Stimulated activated naive CD8-positive, alpha-beta T cell treated with anti-CD3 and anti-CD28 coated beads, Interleukin-15, Interleukin-2, amounts not matched to agents 100 ng/mL and 50 ng/mL, for 24 hours (primary cell): ENCODE measurements around the gene SLC51A.
A peak's percentile ranks its signal among the peaks of the same experiment; 100 is the strongest.
"Not testable (repeated sequence)": the region's sequence is repeated elsewhere in the genome, so short reads cannot be mapped to it uniquely, and the experiment has no call there.

ENCODE experiments used
- H3K27ac Mint-ChIP-seq: one replicate; pipeline ENCODE4 v1.8.0; 2021; ENCODE audit warnings: mild to moderate bottlenecking, mixed read lengths
- H3K27me3 Mint-ChIP-seq: one replicate; pipeline ENCODE4 v1.8.0; 2021; ENCODE audit warnings: mixed read lengths
- H3K36me3 Mint-ChIP-seq: one replicate; pipeline ENCODE4 v1.8.0; 2021; ENCODE audit warnings: low read depth, mixed read lengths
- H3K4me1 Mint-ChIP-seq: one replicate; pipeline ENCODE4 v1.8.0; 2021; ENCODE audit warnings: low read depth, mixed read lengths
- H3K4me3 Mint-ChIP-seq: one replicate; pipeline ENCODE4 v1.8.0; 2021; ENCODE audit warnings: mild to moderate bottlenecking, mixed read lengths
- H3K9me3 Mint-ChIP-seq: one replicate; pipeline ENCODE4 v1.8.0; 2021; ENCODE audit warnings: mixed read lengths

SLC51A gene

GRCh38 chr3:196236223-196236622, 19.9 kb downstream of the SLC51A start:
- H3K36me3 Mint-ChIP-seq: peaks cover 29% of the 10 kb centered on the region
- no peaks in the 10 kb centered on the region for H3K27me3 Mint-ChIP-seq
- no peaks in the 10 kb centered on the region for H3K9me3 Mint-ChIP-seq
- H3K4me1 Mint-ChIP-seq: peaks cover 23% of the 10 kb centered on the region
- H3K4me3 Mint-ChIP-seq: no peak overlapping the region
- H3K27ac Mint-ChIP-seq: no peak overlapping the region

- Mint-ChIP-seq H3K27ac (no peak overlapping the region), H3K9me3 (no peaks in the 10 kb centered on the region), H3K27me3 (no peaks in the 10 kb centered on the region), H3K4me1 (peaks cover 17% of the 10 kb centered on the region), H3K4me3 (no peak overlapping the region), H3K36me3 (peaks cover 37% of the 10 kb centered on the region)
These were observed 20.9 kb downstream of the SLC51A start for GRCh38 chr3:196237203-196237602.

- Mint-ChIP-seq H3K27ac (no peak overlapping the region), H3K27me3 (no peaks in the 10 kb centered on the region), H3K4me1 (peaks cover 5% of the 10 kb centered on the region), H3K9me3 (no peaks in the 10 kb centered on the region), H3K4me3 (no peak overlapping the region), H3K36me3 (peaks cover 37% of the 10 kb centered on the region)
These were observed 22.6 kb downstream of the SLC51A start for GRCh38 chr3:196238612-196239560.

GRCh38 chr3:196240424-196240823, 24.1 kb downstream of the SLC51A start:
- Mint-ChIP-seq H3K4me3 (no peak overlapping the region), H3K36me3 (peaks cover 41% of the 10 kb centered on the region), H3K27me3 (no peaks in the 10 kb centered on the region)

GRCh38 chr3:196241704-196242103, 25.4 kb downstream of the SLC51A start:
- Mint-ChIP-seq H3K27ac (no peak overlapping the region), H3K4me3 (no peak overlapping the region), H3K4me1 (peaks cover 5% of the 10 kb centered on the region), H3K36me3 (peaks cover 41% of the 10 kb centered on the region), H3K9me3 (no peaks in the 10 kb centered on the region), H3K27me3 (no peaks in the 10 kb centered on the region)

More at GRCh38 chr3:196240424-196240823, 24.1 kb downstream of the SLC51A start:
- Mint-ChIP-seq H3K27ac (no peak overlapping the region), H3K4me1 (peaks cover 5% of the 10 kb centered on the region), H3K9me3 (no peaks in the 10 kb centered on the region)

- H3K27me3 Mint-ChIP-seq, H3K27ac Mint-ChIP-seq, H3K9me3 Mint-ChIP-seq, H3K4me1 Mint-ChIP-seq, H3K4me3 Mint-ChIP-seq: not testable (repeated sequence)
- peaks cover 36% of the 10 kb centered on the region for H3K36me3 Mint-ChIP-seq
These were observed 27.8 kb downstream of the SLC51A start for GRCh38 chr3:196244166-196244565.

- Mint-ChIP-seq H3K27ac (no peak overlapping the region), H3K4me3 (no peak overlapping the region), H3K36me3 (peaks cover 20% of the 10 kb centered on the region)
These were observed 30.4 kb downstream of the SLC51A start for GRCh38 chr3:196246612-196247308.

GRCh38 chr3:196251918-196252317, 35.6 kb downstream of the SLC51A start:
- Mint-ChIP-seq H3K27me3 (no peaks in the 10 kb centered on the region), H3K27ac (no peak overlapping the region), H3K4me3 (no peak overlapping the region), H3K4me1 (no peaks in the 10 kb centered on the region), H3K9me3 (no peaks in the 10 kb centered on the region), H3K36me3 (peaks cover 21% of the 10 kb centered on the region)

More at GRCh38 chr3:196246612-196247308, 30.4 kb downstream of the SLC51A start:
- Mint-ChIP-seq H3K27me3 (no peaks in the 10 kb centered on the region), H3K9me3 (no peaks in the 10 kb centered on the region), H3K4me1 (no peaks in the 10 kb centered on the region)

GRCh38 chr3:196254376-196255283, 38.3 kb downstream of the SLC51A start:
- H3K4me3 Mint-ChIP-seq: no peak overlapping the region
- no peak overlapping the region for H3K27ac Mint-ChIP-seq
- H3K4me1 Mint-ChIP-seq: no peaks in the 10 kb centered on the region
- H3K27me3 Mint-ChIP-seq: no peaks in the 10 kb centered on the region
- H3K9me3 Mint-ChIP-seq: no peaks in the 10 kb centered on the region
- H3K36me3 Mint-ChIP-seq: peaks cover 19% of the 10 kb centered on the region

GRCh38 chr3:196255776-196256175, 39.4 kb downstream of the SLC51A start:
- H3K4me3 Mint-ChIP-seq: no peak overlapping the region
- peaks cover 20% of the 10 kb centered on the region for H3K36me3 Mint-ChIP-seq

GRCh38 chr3:196260784-196261183, 44.5 kb downstream of the SLC51A start:
- Mint-ChIP-seq H3K36me3 (peaks cover 44% of the 10 kb centered on the region), H3K4me3 (no peak overlapping the region), H3K9me3 (no peaks in the 10 kb centered on the region), H3K27me3 (no peaks in the 10 kb centered on the region), H3K27ac (no peak overlapping the region), H3K4me1 (no peaks in the 10 kb centered on the region)

More at GRCh38 chr3:196255776-196256175, 39.4 kb downstream of the SLC51A start:
- Mint-ChIP-seq H3K27ac (no peak overlapping the region), H3K9me3 (no peaks in the 10 kb centered on the region), H3K4me1 (no peaks in the 10 kb centered on the region), H3K27me3 (no peaks in the 10 kb centered on the region)

- no peak overlapping the region for H3K27ac Mint-ChIP-seq
- no peaks in the 10 kb centered on the region for H3K9me3 Mint-ChIP-seq
- H3K27me3 Mint-ChIP-seq: no peaks in the 10 kb centered on the region
- peaks cover 33% of the 10 kb centered on the region for H3K36me3 Mint-ChIP-seq
- no peak overlapping the region for H3K4me3 Mint-ChIP-seq
- peaks cover 1% of the 10 kb centered on the region for H3K4me1 Mint-ChIP-seq
These were observed 47.5 kb downstream of the SLC51A start for GRCh38 chr3:196263819-196264218.

- no peaks in the 10 kb centered on the region for H3K27me3 Mint-ChIP-seq
These were observed 52.2 kb downstream of the SLC51A start for GRCh38 chr3:196268284-196269163.

GRCh38 chr3:196270499-196270898, 54.2 kb downstream of the SLC51A start:
- peaks cover 54% of the 10 kb centered on the region for H3K4me1 Mint-ChIP-seq
- no peaks in the 10 kb centered on the region for H3K9me3 Mint-ChIP-seq
- H3K4me3 Mint-ChIP-seq: no peak overlapping the region
- H3K27me3 Mint-ChIP-seq: no peaks in the 10 kb centered on the region
- peak overlapping the region; percentile 56 for H3K27ac Mint-ChIP-seq
- peaks cover 32% of the 10 kb centered on the region for H3K36me3 Mint-ChIP-seq

More at GRCh38 chr3:196268284-196269163, 52.2 kb downstream of the SLC51A start:
- H3K9me3 Mint-ChIP-seq: no peaks in the 10 kb centered on the region
- H3K36me3 Mint-ChIP-seq: peaks cover 34% of the 10 kb centered on the region
- no peak overlapping the region for H3K4me3 Mint-ChIP-seq
- peaks cover 35% of the 10 kb centered on the region for H3K4me1 Mint-ChIP-seq
- H3K27ac Mint-ChIP-seq: no peak overlapping the region
